ENCODE results near the gene TMEM147.
"Not testable (repeated sequence)": the region's sequence is repeated elsewhere in the genome, so short reads cannot be mapped to it uniquely, and the experiment has no call there.

TMEM147 gene

DNA sequence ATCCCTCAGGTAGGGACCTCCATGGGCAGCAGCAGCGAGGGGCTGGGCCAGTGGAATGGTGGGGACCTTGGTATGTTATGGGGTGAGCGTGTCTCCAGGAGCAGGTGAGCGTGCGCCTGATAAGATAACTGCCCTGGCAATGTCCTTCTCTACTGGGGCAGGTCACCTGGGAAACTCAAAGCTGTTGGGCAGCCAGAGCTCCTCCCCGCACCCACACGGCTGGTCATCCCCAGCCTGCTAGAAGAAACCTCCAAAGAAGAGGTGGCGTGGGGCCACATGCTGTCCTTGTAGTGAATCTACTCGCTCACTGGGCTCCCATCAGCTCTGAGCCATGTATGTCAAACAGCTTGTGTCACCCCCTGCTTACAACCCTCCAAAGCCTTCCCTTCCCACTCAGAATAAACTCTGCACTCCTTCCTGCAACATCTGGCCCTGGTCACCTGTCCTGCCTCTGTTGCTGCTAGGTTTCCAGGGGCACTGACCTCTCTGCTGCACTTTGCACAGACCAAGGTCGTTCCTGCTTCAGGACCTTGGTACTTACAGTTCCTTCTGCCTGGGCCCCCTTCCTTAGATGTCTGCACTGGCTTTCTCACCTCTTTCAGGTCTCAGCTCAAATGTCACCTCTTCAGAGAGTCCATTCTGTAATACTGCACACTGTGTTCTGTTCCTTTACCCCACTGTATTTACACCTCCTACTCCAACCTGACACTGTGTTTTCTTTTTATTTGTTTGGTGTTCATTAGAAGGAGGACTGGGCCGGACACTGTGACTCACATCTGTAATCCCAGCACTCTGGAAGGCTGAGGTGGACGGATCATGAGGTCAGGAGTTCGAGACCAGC is 19.8 kb downstream of the TMEM147 start:
- no peak for DNase-seq

- DNase-seq, result no peak
Observed at GRCh38 chr19:35566738-35567137, 21.3 kb downstream of the TMEM147 start.

GRCh38 chr19:35569281-35569781 is 23.9 kb downstream of the TMEM147 start:
- no peak for DNase-seq

- no peak for DNase-seq
Observed at GRCh38 chr19:35571406-35571965, 26.1 kb downstream of the TMEM147 start.

GRCh38 chr19:35577918-35578317 is 32.5 kb downstream of the TMEM147 start:
- no peak for DNase-seq

DNA sequence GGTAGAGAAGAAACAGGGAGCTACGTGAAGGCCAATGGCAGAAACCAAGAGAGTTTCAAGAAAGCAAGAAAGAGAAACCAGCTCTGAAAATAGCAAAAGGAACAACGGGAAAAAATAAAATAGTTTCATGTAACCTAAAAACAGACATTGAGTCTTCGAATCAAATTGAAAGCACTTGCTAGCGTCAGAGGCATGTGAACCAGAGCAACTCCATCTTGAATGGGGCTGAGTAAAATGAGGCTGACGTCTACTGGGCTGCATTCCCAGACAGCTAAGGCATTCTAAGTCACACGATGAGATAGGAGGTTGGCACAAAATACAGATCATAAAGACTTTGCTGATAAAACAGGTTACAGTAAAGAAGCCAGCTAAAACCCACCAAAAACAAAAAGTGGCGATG is 33.3 kb downstream of the TMEM147 start:
- no peak for DNase-seq

GRCh38 chr19:35582760-35583159 is 37.3 kb downstream of the TMEM147 start:
- DNase-seq, result no peak

- DNase-seq, result no peak
Observed at GRCh38 chr19:35585848-35586247, 40.4 kb downstream of the TMEM147 start, which contains the start of gene PMIS2. PMIS2 (plus strand) TSS chr19:35586173; CDS start chr19:35586260, 87 bp downstream.

- DNase-seq, result no peak
Observed at GRCh38 chr19:35587321-35587720, 41.9 kb downstream of the TMEM147 start.

- no peak for DNase-seq
Observed at GRCh38 chr19:35590875-35591274, 45.4 kb downstream of the TMEM147 start.

DNA sequence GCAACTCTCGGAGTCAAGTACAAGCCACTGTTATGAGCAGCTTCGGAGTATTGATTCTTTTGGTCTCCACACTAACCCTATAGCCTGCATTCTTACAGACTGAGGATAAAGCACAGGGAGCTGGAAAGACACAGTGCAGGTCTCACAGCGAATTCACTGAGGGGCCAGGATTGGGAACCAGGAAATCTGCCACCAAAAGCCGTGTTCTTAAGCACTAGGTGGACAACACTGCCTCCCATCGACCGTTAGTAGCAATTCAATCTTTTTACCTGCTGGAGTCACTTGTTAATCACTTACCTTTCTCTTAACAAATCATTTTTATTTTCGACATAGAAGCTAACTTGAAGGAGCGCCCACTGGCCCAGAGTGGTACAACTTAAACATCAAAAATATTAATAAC is 46.8 kb downstream of the TMEM147 start:
- DNase-seq, result no peak

DNA sequence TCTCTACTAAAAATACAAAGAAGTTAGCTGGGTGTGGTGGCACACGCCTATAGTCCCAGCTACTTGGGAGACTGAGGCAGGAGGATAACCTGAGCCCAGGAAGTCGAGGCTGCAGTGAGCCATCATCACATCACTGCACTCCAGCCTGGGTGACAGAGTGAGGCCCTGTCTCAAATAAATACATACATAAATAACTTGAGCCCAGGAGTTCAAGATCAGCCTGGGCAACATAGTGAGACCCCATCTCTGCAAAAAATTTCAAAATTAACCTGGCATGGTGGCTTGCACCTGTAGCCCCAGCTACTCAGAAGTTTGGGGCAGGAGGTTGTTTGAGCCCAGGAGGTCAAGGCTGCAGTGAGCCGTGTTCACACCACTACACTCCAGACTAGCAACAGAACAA is 49.6 kb downstream of the TMEM147 start:
- DNase-seq, result not testable (repeated sequence)

DNA sequence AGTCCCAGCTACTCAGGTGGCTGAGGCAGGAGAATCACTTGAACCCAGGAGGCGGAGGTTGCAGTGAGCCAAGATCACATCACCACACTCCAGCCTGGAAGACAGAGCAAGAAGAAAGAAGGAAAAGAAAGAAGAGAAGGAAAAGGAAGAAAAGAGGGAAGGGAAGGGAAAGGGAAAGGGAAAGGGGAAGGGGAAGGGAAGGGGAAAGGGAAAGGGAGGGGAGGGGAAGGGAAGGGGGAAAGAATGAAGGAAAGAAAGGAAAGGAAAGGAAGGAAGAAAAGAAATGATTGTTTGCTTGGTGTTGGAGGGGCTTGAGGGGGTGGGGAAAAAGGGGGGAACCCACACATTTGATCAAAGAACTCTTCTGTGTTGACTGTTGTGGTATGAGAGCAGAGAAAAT is 50.5 kb downstream of the TMEM147 start:
- DNase-seq, result no peak

DNA sequence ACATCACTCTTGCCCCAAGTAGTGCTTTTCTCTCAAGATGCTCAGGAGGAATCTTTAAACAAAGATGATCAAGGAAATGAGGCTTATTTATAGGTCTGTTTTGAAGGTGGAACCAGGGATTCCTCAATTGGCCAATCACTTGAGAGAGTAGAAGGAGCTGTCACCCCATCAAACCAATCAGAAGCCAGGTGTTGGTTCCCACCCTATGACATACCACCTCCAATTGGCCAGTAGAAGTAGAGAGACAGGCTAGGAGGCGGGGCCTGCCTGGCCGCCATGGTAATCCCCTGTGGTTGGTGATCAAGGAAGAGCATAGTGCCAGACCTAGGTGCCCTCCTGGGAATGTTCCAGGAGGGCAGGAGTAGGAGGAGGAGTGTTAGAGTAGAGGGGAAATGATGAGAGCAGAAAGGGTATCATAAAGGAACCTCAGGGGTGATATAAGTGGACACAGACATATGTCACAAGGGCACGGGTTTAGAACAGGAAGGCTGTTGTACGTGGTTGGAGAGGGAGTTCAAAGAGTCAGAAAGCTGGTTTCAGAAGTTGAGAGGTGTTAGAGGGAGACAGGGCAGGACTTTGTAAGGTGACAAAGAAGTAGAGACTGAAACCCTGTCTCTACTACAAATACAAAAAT is 51.1 kb downstream of the TMEM147 start:
- no peak for DNase-seq

Data from GF-D8 (cell line).